GM12878 (cell line): ENCODE results near the gene PDGFC. TPM values are rescaled to one million over a fixed set of nuclear protein-coding genes. Genes with fewer than 3 reads are reported as not detected.

Experiments
- ATAC-seq: fragments of 200-7000 bp; cut with Tn5 transposase; 3 replicates; pipeline ENCODE4 v1.9.1; 2020; ENCODE audit warnings: mild to moderate bottlenecking, moderate library complexity
- BruUV-seq: library from RNA; stranded (reverse); fragments of 400-500 nt; replicated peaks from 2 replicates; lab custom pipeline; 2021; lab: Mats Ljungman, UMichigan
- CTCF ChIA-PET: fragments of 300-600 bp; sonication (Branson Sonifier 250); formaldehyde crosslinking; extraction: SDS; loops from one replicate; lab custom pipeline; 2021; ENCODE audit warnings: inconsistent platforms; lab: Yijun Ruan, JAX
- POLR2A ChIA-PET: fragments of 350-600 bp; formaldehyde crosslinking; extraction: SDS; loops from one replicate; lab custom pipeline; 2021; ENCODE audit warnings: inconsistent platforms; lab: Charles Lee
- RAD21 ChIA-PET: fragments of 300-600 bp; sonication (Branson Sonifier 250); formaldehyde crosslinking; loops from one replicate; lab custom pipeline; 2023; ENCODE audit warnings: antibody characterized with exemption; ENCODE audit not compliant: unreplicated experiment; lab: Charles Lee
- SMC1A ChIA-PET: fragments of 300-600 bp; sonication (Branson Sonifier 250); formaldehyde crosslinking; loops from one replicate; lab custom pipeline; 2023; ENCODE audit not compliant: unreplicated experiment, uncharacterized antibody; lab: Charles Lee
- DNase-seq: peaks from one replicate; pipeline ENCODE4 v3.0.0-alpha.2; 2011; ENCODE audit warnings: low read depth, low spot score
- FAIRE-seq: peaks from 3 replicates; lab custom pipeline; 2011; peaks lifted over from hg19 to GRCh38; lab: Jason Lieb, UNC
- H2AFZ ChIP-seq: 2 replicates; pipeline ENCODE4 v1.6.0; 2011; ENCODE audit warnings: low read depth, low read length, control low read depth; ENCODE audit not compliant: control insufficient read depth
- H3K27ac ChIP-seq: 2 replicates; pipeline ENCODE4 v1.5.1; 2011; ENCODE audit warnings: control low read depth; ENCODE audit not compliant: control insufficient read depth, insufficient read depth
- H3K27me3 ChIP-seq, 2 experiments: replicated peaks in 1 of 2; 2 replicates each; pipeline versions ENCODE4 v1.6.0 to v1.6.1; 2011; ENCODE audit warnings: low read length in 1 of 2; ENCODE audit not compliant: control insufficient read depth in 2 of 2, insufficient read depth in 2 of 2
- H3K36me3 ChIP-seq, 2 experiments: 2 replicates each; pipeline ENCODE4 v1.5.1; 2011; ENCODE audit warnings: low read length in 1 of 2; ENCODE audit not compliant: control insufficient read depth in 2 of 2, insufficient read depth in 2 of 2
- H3K4me1 ChIP-seq: 2 replicates; pipeline ENCODE4 v1.6.1; 2011; ENCODE audit warnings: mild to moderate bottlenecking, low read length, moderate library complexity, mixed read lengths; ENCODE audit not compliant: control insufficient read depth, insufficient read depth
- H3K4me2 ChIP-seq: 2 replicates; pipeline ENCODE4 v1.6.0; 2011; ENCODE audit warnings: control low read depth; ENCODE audit not compliant: control insufficient read depth, insufficient read depth
- H3K4me3 ChIP-seq: fragments of 200-600 bp; sonication (generic); 2 replicates; pipeline ENCODE4 v1.5.1; 2016
- H3K79me2 ChIP-seq: 2 replicates; pipeline ENCODE4 v1.6.0; 2011; ENCODE audit warnings: low read length; ENCODE audit not compliant: control insufficient read depth, insufficient read depth
- H3K9ac ChIP-seq: 2 replicates; pipeline ENCODE4 v1.8.0; 2011; ENCODE audit warnings: low read length, control low read depth, mixed read lengths; ENCODE audit not compliant: control insufficient read depth, insufficient read depth
- H3K9me3 ChIP-seq: replicated peaks from 3 replicates; pipeline ENCODE4 v1.5.1; 2011; ENCODE audit warnings: mild to moderate bottlenecking, low read length; ENCODE audit not compliant: control insufficient read depth, insufficient read depth
- H4K20me1 ChIP-seq: 2 replicates; pipeline ENCODE4 v1.6.0; 2011; ENCODE audit not compliant: control insufficient read depth, insufficient read depth
- CREB1 ChIP-seq: IDR thresholded peaks from 2 replicates; pipeline ENCODE4 v1.6.1; 2012; ENCODE audit warnings: low read depth, mild to moderate bottlenecking, inconsistent platforms
- LARP7 ChIP-seq: fragments of 450-650 bp; IDR thresholded peaks from 2 replicates; pipeline ENCODE4 v1.6.1; 2017; ENCODE audit warnings: mild to moderate bottlenecking
- PAX8 ChIP-seq: fragments of 450-650 bp; IDR thresholded peaks from 2 replicates; pipeline ENCODE4 v1.6.1; 2017; ENCODE audit warnings: mild to moderate bottlenecking, moderate library complexity
- SREBF2 ChIP-seq: IDR thresholded peaks from 2 replicates; pipeline ENCODE4 v1.6.1; 2012; ENCODE audit warnings: mild to moderate bottlenecking, low read length
- SUPT20H ChIP-seq: IDR thresholded peaks from 2 replicates; pipeline ENCODE4 v1.6.1; 2011; ENCODE audit warnings: low read depth, mild to moderate bottlenecking, low read length, moderate library complexity, borderline replicate concordance; ENCODE audit not compliant: control insufficient read depth
- SUZ12 ChIP-seq: fragments of 200-600 bp; sonication (generic); IDR thresholded peaks from one replicate; pipeline ENCODE4 v1.6.1; 2018; ENCODE audit warnings: antibody characterized with exemption, mild to moderate bottlenecking; ENCODE audit not compliant: unreplicated experiment
- WRNIP1 ChIP-seq: IDR thresholded peaks from 2 replicates; pipeline ENCODE4 v1.6.1; 2011; ENCODE audit warnings: low read depth, low read length, improper control_type of control experiment, borderline replicate concordance
- ZZZ3 ChIP-seq: IDR thresholded peaks from 2 replicates; pipeline ENCODE4 v1.6.1; 2011; ENCODE audit warnings: low read depth; ENCODE audit not compliant: control insufficient read depth, insufficient read length
- WGBS: methylation state at CpG from one replicate; pipeline ENCODE4 v1.1.6; 2016; ENCODE audit warnings: low lambda C conversion rate; ENCODE audit not compliant: insufficient replicate concordance, insufficient coverage; ENCODE audit errors: missing lambda C conversion rate; 5-methylcytosine and 5-hydroxymethylcytosine counted together
- in situ Hi-C: fragments of 300-500 bp; cut with MboI; formaldehyde crosslinking; loops from 9 replicates; pipeline ENCODE4 v1.14.3; 2018; ENCODE audit warnings: mixed read lengths
- intact Hi-C: fragments of 100-400 bp; cut with micrococcal nuclease; formaldehyde crosslinking; loops from one replicate; pipeline ENCODE4 v1.14.2; 2022; ENCODE audit not compliant: unreplicated experiment
- polyA plus RNA-seq, 11 experiments: library from polyadenylated mRNA; depleted of rRNA in 4 of 11; unstranded in 6 of 11; stranded (reverse) in 5 of 11; fragments of >200 nt; fragmentation: Nextera tagmentation in 4 of 11; fragmentation: Illumina TruSeq in 1 of 11; extraction: Ambion mirVana in 4 of 11; extraction: Trizol in 1 of 11; gene quantifications; 1 replicate in 1 of 11; 2 replicates in 10 of 11; pipeline versions ENCODE4 v1.2.1 to v1.2.3, GENCODE V29; 2011 to 2016; ENCODE audit warnings: inconsistent platforms in 2 of 11, missing spikeins in 2 of 11, low read depth in 1 of 11
- total RNA-seq, 4 experiments: library from RNA; depleted of rRNA in 3 of 4; stranded (reverse); fragments of >200 nt in 3 of 4; fragmentation: Illumina TruSeq in 1 of 4; extraction: Trizol in 1 of 4; gene quantifications; 2 replicates each; pipeline versions ENCODE4 v1.2.1 to v1.2.3, GENCODE V29; 2013 to 2021
- TF ChIP-seq, protein P1 (sequence below): fragments of 450-650 bp; IDR thresholded peaks from 2 replicates; pipeline ENCODE4 v1.6.1; 2016; ENCODE audit warnings: mild to moderate bottlenecking
- TF ChIP-seq, protein P2 (sequence below): IDR thresholded peaks from 2 replicates; pipeline ENCODE4 v1.6.1; 2012; ENCODE audit warnings: low read depth, low read length, improper control_type of control experiment
- TF ChIP-seq, protein P3 (sequence below): IDR thresholded peaks from 2 replicates; pipeline ENCODE4 v1.6.1; 2011; ENCODE audit warnings: borderline replicate concordance, low read depth, mild to moderate bottlenecking, moderate library complexity, mixed read lengths, low read length; ENCODE audit not compliant: insufficient read depth; ENCODE audit errors: extremely low read length
- TF ChIP-seq, protein P4 (sequence below): fragments of 450-650 bp; IDR thresholded peaks from 2 replicates; pipeline ENCODE4 v1.6.1; 2017; ENCODE audit warnings: mild to moderate bottlenecking
- TF ChIP-seq, protein P5 (sequence below): fragments of 450-650 bp; IDR thresholded peaks from 2 replicates; pipeline ENCODE4 v1.6.1; 2017; ENCODE audit warnings: antibody characterized with exemption, mild to moderate bottlenecking, moderate library complexity

The PDGFC gene
- total and polyA plus RNA-seq, 10 of the 15 experiments (the other 5 are each of a cell fraction or from before 2014, with no cell fraction given): 0.02 to 0.18 TPM; not detected in 8

DNA sequence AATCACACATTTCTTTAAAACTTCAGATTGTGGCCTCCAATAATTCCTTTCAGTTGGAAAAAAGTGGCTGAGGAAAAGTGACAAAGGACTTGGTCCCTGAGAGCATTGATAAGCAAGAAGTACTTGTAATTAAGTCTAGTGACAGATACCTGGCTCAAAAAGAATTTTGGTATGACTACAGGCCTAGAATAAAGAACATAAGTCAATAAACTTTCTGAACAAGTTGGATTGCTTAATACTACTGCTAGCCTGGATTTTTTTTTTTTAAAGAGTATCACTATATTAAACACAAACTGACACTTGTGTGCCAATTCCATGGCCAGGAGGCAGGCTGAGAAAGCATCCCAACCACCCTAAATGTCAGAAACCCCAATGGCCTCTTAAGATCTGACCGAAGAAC is 49.3 kb upstream of the PDGFC start:
- WGBS: 0% methylated on average over 1 of the region's 1 CpG
- Histone ChIP-seq H3K9me3 (no peaks in the 10 kb centered on the region), H3K27ac (no peak overlapping the region), H3K4me2 (no peak overlapping the region), H3K36me3 (no peaks in the 10 kb centered on the region), H3K4me1 (no peaks in the 10 kb centered on the region), H4K20me1 (no peaks in the 10 kb centered on the region), H2AFZ (no peak overlapping the region), H3K9ac (no peak overlapping the region), H3K4me3 (no peak overlapping the region), H3K79me2 (no peaks in the 10 kb centered on the region), H3K27me3 (no peaks in the 10 kb centered on the region)
- ATAC-seq (no peak), FAIRE-seq (no peak), DNase-seq (no peak)
- BruUV-seq: no TSS peak
- intact Hi-C loops: no loop called here
- in situ Hi-C loops: no loop called here
- ChIA-PET CTCF (no interaction called here), POLR2A (no interaction called here), SMC1A (no interaction called here), RAD21 (no interaction called here)
- TF ChIP-seq SUPT20H: no peak
- TF ChIP-seq, protein P1, sequence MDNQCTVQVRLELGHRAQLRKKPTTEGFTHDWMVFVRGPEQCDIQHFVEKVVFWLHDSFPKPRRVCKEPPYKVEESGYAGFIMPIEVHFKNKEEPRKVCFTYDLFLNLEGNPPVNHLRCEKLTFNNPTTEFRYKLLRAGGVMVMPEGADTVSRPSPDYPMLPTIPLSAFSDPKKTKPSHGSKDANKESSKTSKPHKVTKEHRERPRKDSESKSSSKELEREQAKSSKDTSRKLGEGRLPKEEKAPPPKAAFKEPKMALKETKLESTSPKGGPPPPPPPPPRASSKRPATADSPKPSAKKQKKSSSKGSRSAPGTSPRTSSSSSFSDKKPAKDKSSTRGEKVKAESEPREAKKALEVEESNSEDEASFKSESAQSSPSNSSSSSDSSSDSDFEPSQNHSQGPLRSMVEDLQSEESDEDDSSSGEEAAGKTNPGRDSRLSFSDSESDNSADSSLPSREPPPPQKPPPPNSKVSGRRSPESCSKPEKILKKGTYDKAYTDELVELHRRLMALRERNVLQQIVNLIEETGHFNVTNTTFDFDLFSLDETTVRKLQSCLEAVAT: no peak
- TF ChIP-seq, protein P2, sequence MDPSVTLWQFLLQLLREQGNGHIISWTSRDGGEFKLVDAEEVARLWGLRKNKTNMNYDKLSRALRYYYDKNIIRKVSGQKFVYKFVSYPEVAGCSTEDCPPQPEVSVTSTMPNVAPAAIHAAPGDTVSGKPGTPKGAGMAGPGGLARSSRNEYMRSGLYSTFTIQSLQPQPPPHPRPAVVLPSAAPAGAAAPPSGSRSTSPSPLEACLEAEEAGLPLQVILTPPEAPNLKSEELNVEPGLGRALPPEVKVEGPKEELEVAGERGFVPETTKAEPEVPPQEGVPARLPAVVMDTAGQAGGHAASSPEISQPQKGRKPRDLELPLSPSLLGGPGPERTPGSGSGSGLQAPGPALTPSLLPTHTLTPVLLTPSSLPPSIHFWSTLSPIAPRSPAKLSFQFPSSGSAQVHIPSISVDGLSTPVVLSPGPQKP: no peak
- TF ChIP-seq SUZ12: no peak
- no peak for TF ChIP-seq WRNIP1
- no peak for TF ChIP-seq LARP7
- TF ChIP-seq, protein P3, sequence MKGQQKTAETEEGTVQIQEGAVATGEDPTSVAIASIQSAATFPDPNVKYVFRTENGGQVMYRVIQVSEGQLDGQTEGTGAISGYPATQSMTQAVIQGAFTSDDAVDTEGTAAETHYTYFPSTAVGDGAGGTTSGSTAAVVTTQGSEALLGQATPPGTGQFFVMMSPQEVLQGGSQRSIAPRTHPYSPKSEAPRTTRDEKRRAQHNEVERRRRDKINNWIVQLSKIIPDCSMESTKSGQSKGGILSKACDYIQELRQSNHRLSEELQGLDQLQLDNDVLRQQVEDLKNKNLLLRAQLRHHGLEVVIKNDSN: no peak
- TF ChIP-seq ZZZ3: no peak
- TF ChIP-seq SREBF2: no peak
- TF ChIP-seq, protein P4, sequence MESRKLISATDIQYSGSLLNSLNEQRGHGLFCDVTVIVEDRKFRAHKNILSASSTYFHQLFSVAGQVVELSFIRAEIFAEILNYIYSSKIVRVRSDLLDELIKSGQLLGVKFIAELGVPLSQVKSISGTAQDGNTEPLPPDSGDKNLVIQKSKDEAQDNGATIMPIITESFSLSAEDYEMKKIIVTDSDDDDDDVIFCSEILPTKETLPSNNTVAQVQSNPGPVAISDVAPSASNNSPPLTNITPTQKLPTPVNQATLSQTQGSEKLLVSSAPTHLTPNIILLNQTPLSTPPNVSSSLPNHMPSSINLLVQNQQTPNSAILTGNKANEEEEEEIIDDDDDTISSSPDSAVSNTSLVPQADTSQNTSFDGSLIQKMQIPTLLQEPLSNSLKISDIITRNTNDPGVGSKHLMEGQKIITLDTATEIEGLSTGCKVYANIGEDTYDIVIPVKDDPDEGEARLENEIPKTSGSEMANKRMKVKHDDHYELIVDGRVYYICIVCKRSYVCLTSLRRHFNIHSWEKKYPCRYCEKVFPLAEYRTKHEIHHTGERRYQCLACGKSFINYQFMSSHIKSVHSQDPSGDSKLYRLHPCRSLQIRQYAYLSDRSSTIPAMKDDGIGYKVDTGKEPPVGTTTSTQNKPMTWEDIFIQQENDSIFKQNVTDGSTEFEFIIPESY: no peak
- TF ChIP-seq, protein P5, sequence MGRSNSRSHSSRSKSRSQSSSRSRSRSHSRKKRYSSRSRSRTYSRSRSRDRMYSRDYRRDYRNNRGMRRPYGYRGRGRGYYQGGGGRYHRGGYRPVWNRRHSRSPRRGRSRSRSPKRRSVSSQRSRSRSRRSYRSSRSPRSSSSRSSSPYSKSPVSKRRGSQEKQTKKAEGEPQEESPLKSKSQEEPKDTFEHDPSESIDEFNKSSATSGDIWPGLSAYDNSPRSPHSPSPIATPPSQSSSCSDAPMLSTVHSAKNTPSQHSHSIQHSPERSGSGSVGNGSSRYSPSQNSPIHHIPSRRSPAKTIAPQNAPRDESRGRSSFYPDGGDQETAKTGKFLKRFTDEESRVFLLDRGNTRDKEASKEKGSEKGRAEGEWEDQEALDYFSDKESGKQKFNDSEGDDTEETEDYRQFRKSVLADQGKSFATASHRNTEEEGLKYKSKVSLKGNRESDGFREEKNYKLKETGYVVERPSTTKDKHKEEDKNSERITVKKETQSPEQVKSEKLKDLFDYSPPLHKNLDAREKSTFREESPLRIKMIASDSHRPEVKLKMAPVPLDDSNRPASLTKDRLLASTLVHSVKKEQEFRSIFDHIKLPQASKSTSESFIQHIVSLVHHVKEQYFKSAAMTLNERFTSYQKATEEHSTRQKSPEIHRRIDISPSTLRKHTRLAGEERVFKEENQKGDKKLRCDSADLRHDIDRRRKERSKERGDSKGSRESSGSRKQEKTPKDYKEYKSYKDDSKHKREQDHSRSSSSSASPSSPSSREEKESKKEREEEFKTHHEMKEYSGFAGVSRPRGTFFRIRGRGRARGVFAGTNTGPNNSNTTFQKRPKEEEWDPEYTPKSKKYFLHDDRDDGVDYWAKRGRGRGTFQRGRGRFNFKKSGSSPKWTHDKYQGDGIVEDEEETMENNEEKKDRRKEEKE: no peak
- no peak for TF ChIP-seq PAX8
- no peak for TF ChIP-seq CREB1
